ENCODE results near the gene POGLUT3.

DNA sequence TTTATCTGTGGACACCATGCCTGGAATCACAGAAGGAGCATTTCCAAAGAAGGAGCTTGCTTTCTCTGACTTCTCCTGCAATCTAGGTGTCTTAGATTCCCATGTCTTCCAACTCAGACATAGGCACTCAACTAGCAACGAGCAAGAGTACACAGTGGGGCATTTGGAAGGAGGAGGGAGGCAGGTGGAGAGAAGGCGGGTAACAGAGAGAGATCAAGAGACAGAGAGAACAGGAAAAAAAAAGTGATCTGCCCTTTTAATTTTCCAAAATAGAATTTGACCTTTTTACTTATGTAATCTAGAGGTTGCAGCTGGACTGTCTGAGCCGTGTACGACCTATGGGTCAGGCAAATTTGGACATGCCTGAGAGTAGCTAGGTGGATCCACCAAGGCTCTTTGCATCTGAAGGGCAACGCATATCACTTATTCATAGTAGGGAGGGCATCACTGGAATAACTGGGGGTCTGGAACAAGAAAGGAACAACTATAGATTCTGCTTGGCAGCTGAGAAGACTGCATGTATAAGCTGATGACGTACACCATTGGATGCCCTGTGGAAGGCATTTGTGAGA lies 37.3 kb upstream of the POGLUT3 start:
- TF ChIP-seq, protein P1, sequence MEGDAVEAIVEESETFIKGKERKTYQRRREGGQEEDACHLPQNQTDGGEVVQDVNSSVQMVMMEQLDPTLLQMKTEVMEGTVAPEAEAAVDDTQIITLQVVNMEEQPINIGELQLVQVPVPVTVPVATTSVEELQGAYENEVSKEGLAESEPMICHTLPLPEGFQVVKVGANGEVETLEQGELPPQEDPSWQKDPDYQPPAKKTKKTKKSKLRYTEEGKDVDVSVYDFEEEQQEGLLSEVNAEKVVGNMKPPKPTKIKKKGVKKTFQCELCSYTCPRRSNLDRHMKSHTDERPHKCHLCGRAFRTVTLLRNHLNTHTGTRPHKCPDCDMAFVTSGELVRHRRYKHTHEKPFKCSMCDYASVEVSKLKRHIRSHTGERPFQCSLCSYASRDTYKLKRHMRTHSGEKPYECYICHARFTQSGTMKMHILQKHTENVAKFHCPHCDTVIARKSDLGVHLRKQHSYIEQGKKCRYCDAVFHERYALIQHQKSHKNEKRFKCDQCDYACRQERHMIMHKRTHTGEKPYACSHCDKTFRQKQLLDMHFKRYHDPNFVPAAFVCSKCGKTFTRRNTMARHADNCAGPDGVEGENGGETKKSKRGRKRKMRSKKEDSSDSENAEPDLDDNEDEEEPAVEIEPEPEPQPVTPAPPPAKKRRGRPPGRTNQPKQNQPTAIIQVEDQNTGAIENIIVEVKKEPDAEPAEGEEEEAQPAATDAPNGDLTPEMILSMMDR (IDR thresholded peaks at IDR 0.05), result no peak
- no peak for TF ChIP-seq POLR2A (IDR thresholded peaks at IDR 0.05)
